Astrocyte of the spinal cord (primary cell): ENCODE measurements around the gene VPS35L.

ENCODE experiments used
- DNase-seq: peaks from one replicate; pipeline ENCODE4 v3.0.0; 2011; ENCODE audit warnings: low read depth, low spot score
- H3K4me3 ChIP-seq: 2 replicates; pipeline ENCODE4 v1.5.1; 2011; ENCODE audit warnings: low read depth, mild to moderate bottlenecking, low read length, moderate library complexity
- CTCF ChIP-seq: IDR thresholded peaks from 2 replicates; pipeline ENCODE4 v1.5.1; 2012; ENCODE audit warnings: low read depth, mild to moderate bottlenecking, low read length, inconsistent platforms
- in situ Hi-C: cut with HindIII; loops from 2 replicates; pipeline ENCODE4 v1.10.0; 2017; ENCODE audit warnings: low sequenced_read_pairs

Gene VPS35L

DNA sequence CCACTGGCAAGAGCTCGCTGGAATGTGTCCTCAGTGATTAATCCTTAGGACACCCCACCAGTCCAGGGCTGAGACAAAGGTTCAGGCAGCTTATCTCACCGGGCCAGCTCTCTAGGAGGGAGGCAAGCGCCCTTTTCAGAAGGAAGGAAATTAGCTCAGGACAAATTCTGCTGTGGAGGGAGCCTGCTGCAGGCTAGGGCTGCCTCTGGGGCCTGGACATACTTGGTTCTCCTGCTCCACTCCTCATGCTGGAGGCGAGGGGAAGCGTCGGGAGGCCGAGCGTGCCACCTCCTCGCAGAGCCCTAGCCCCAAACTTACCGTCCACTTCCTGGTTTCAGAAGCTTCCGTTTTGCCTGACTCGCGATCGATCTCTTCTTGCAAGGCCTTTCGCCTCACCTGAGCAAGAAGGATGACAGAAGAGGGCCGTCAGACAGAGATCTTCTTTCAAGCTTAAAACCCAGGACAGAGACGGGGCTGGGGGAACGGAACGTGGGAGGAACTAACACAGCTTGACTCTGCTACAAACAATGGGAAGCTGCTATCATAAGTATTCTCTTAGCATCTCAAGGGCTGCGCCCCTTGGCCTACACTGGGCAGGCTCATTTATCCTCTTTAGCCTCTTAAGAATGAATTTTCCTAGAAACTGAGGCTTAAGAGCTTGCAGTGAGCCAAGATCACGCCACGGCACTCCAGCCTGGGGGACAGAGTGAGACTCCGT, 154.8 kb downstream of the VPS35L start:
- in situ Hi-C loops: no loop called here
- no peak for DNase-seq

DNA sequence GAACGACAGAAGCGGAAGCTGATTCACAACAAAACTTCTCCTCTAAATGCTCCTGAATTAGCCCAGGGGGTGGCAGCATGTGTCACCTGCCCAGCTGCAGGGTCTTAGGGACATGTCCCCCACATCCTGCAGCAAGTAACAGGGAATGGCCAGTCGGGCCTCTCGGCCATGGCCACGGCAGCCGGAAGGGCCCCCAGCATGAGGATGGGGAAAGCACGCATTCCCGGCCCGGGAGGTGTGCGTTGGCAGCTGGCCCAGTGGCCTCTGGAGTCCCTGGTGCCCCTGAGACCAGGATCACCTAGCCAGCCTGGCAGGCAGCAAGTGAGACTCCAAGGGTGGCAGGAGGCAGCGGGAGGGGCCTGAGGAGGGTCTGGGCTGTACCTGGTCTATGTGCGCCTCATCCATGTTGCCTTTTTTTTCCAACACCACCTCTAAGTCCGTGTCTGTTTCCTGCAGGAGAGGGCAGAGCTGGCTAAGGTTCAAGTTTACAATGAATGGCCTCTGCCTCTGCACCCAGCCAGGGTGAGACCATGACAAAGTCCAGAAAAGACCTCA, 155.6 kb downstream of the VPS35L start:
- no peak for DNase-seq
- in situ Hi-C loops: no loop called here
- no peak for TF ChIP-seq CTCF
- H3K4me3 ChIP-seq: no peak overlapping the region

More for the DNA sequence above, 154.8 kb downstream of the VPS35L start:
- H3K4me3 ChIP-seq: no peak overlapping the region
- TF ChIP-seq CTCF: no peak

- in situ Hi-C loops: no loop called here
- no peak for TF ChIP-seq CTCF
- DNase-seq: no peak
- no peak overlapping the region for H3K4me3 ChIP-seq
Observed at GRCh38 chr16:19711643-19712042, 156.1 kb downstream of the VPS35L start.

- DNase-seq: no peak
- H3K4me3 ChIP-seq: no peak overlapping the region
- TF ChIP-seq CTCF: no peak
- in situ Hi-C loops: no loop called here
Observed at GRCh38 chr16:19712418-19713058, 157.0 kb downstream of the VPS35L start.

GRCh38 chr16:19713697-19714096, 158.2 kb downstream of the VPS35L start:
- no peak overlapping the region for H3K4me3 ChIP-seq
- no peak for TF ChIP-seq CTCF
- no peak for DNase-seq
- in situ Hi-C loops: no loop called here

GRCh38 chr16:19715566-19715965, 160.1 kb downstream of the VPS35L start:
- no peak for DNase-seq
- no peak for TF ChIP-seq CTCF
- in situ Hi-C loops: no loop called here
- H3K4me3 ChIP-seq: no peak overlapping the region
